GM18499 (cell line): Measurements from ENCODE around the gene ZNF212.
"Not testable (repeated sequence)": the region's sequence is repeated elsewhere in the genome, so short reads cannot be mapped to it uniquely, and the experiment has no call there.

Experiments used
- ATAC-seq: cut with Tn5 transposase; IDR thresholded peaks from one replicate; pipeline ENCODE4 v1.9.1; 2021; ENCODE audit warnings: moderate number of reproducible peaks; ENCODE audit not compliant: insufficient read depth, unreplicated experiment

ZNF212 gene

DNA sequence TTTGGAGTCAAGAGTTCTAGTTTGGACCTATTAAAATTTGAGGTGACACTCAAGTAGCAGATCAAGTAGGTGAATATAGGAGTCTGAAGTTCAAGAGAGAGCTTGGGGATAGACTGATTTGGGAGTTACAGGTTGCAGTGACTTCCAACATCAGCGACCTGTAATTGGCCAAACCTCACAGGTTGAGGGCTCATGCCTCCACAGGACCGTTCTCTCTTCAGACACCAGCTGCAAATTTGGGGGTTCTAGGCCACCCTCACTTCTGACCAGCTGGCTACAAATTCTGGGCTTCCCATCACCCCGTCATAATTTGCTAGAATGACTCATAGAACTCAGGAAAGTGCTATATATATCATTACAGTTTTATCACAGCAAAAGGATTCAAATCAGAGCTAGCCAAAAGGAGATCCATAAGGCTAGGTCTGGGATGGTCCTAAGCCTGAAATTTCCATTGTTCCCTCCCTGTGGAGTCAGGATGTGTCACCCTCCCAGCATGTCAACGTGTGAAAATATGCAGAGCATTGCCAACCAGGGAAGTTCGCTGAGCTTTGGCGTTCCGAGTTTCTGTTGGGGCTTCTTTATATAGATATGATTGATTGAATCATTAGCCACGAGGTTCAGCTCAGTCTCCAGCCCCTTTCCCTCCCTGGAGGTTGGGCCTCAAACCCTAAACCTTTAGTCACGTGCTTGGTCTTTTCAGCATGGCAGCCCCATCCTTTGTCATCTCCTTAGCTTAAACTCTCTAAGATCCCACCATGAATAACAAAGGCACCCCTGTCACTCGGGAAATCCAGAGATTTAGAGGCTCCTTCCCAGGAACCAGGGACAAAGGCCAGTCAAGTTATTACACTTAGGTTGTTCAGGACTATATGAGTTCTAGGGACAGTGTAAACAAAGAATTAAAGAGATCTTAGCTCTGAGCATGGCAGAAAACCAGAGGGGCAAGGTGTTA lies 20.7 kb upstream of the ZNF212 start:
- ATAC-seq: no peak

DNA sequence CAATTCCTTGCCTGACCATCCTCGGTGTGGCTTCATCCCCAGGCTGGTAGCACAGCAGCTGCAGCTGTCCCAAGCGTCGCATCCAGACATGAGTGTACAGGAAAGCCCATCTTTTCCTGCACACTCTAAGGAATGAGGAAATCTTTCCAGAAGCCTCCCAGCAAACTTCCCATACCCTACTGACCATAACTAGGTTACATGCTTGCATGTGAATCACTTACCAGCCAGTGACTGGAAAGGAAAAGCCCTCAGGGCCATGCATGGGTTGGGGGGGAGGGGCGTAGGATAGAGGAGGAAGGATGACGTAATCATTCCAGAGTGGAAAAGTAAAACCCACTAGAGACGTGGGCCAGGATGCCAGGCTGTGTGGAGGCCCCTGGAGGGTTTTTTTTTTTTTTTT lies 18.9 kb upstream of the ZNF212 start:
- no peak for ATAC-seq

DNA sequence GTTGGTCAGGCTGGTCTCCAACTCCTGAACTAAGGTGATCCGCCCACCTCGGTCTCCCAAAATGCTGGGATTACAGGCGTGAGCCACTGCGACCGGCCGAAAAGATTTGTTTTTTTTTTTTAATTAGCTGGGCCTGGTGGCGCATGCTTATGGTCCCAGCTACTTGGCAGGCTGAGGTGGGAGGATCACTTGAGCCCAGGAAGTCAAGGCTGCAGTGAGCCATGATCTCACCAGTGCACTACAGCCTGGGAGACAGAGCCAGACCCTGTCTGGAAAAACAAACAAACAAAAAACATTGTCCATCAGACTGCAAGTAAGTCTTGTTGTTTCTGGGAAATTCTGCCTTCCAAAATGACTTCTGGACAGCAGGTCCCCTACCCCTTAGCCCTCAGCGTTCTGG lies 16.3 kb upstream of the ZNF212 start:
- ATAC-seq: no peak

DNA sequence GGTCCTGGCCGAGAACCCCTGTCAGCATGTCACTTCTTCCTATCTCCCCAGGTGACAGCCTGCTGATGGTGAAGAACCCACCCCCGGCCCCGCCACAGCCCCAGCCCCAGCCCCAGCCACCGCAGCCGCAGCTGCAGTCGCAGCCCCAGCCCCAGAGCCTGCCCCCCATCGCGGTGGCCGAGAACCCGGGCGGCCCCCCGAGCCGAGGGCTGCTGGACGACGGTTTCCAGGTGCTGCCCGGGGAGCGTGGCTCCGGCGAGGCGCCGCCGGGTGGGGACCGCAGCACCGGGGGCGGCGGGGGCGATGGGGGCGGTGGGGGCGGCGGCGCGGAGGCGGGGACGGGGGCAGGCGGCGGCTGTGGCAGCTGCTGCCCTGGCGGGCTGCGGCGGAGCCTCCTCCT lies 15.7 kb upstream of the ZNF212 start:
- ATAC-seq: no peak

DNA sequence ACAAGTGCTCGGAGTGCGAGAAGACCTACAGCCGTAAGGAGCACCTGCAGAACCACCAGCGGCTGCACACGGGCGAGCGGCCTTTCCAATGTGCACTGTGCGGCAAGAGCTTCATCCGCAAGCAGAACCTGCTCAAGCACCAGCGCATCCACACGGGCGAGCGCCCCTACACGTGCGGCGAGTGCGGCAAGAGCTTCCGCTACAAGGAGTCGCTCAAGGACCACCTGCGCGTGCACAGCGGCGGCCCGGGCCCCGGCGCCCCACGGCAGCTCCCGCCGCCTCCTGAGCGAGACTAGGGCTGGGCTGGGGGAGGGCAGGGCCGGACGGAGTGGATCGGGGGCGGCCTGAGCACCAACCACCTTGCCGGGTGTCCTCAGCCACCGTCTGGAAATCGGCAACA lies 15.1 kb upstream of the ZNF212 start:
- no peak for ATAC-seq

DNA sequence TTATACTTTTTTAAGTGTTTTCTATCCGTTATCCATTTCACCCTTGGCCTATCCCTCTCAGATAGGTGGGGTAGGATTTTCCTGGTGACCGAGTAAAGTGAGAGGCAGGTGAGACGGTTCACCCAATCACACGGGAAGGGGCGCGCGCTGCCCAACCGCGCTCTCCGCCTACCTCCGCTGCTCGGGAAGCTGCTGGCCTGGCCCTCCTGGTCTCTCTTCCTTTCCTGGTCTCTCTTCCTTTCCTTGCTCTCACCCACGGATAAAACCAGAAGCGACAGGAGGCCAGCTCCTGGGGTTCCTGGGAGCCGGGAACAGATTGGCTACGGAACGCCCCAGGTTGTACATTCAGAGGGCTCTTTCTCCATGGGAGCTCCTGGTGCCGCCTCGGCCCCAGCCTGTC lies 14.3 kb upstream of the ZNF212 start:
- no peak for ATAC-seq

DNA sequence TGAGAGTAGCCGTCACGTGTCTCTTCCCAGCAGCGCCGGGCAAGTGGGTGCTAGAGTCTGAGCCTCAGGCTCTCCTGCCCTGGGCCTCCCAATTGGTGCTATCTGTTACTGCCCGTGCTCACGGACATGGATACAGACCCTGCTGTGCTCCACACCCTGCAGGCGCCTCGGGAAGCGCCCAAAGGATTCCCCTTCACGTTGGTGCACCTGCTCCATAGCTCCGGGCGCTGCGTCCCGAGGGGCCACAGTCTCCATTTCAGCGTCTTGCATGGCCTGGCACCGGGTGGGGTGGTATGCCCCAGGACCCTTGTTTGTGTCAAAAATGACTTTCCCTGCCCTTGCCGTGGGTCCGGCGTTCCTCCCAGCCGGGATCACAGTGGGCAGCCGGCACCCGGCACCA lies 13.8 kb upstream of the ZNF212 start:
- no peak for ATAC-seq

DNA sequence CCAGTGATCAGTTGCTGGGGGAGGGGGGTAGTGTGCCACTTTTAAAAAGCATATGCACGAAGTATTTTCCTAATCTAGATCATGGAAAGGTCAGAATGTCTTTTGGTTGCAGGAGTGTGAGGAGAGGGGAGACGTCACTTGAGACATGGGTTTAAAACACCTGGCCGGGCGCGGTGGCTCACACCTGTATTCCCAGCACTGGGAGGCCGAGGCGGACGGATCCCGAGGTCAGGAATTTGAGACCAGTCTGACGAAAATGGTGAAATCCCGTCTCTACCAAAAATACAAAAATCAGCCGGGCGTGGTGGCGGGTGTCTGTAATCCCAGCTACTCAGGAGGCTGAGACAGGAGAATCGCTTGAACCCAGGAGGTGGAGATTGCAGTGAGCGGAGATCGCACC lies 13.1 kb upstream of the ZNF212 start:
- not testable (repeated sequence) for ATAC-seq

DNA sequence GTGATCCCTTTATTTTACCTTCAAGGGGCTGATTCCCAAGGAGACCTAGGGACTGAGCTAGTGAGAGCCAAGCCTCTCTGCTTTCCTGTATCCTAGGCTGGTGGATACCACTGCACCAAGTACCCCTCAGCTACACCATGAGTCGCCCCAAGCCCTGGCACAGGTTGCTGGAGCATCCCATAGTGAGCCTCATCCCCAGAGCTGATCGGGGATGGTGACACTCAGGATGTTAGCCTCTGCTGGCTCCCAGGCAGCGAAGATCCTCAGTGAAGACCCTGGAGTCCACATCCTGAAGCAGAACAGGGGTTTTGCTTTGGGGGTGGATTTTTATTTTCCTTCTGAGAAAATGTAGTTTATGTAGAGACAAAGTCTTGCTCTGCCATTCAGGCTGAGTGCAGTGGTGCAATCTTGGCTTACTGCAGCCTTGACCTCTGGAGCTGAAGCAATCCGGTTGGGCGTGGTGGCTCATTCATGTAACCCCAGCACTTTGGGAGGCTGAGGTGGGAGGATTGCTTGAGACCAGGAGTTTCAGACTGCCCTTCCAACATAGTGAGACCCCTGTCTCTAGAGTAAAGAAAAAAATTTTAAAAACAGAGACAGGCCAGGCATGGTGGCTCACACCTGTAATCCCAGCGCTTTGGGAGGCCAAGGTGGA lies 12.5 kb upstream of the ZNF212 start:
- no peak for ATAC-seq

DNA sequence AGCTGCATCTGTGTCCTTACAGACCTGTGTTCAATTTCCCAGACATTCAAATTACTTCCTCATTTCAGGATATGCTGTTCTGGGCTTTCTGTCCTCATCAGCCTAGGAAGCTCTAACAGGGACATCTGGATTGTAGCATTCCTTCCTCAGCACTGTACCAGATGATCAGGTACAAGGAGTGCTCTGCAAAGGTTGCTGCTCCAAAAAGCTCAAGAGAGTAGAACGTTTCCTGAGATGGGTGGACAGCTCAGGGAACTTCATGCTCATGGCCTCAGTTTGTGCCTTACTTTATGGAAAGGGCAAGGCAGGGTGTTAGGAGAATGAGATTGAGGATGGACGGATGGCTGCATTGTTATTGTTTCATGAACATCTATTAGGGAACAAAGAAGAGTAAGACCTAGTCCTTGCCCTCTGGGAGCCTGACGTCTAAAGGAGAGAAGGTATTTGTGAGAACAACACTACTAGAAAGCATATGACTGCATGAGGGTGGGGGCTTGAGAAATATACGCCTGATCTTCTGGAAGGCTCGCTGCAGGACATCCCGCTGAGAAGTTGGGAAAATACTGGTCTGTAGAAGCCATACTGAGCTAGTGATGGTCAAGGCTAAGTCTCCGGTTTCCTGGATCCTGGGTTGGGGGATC lies 10.5 kb upstream of the ZNF212 start:
- ATAC-seq: no peak

DNA sequence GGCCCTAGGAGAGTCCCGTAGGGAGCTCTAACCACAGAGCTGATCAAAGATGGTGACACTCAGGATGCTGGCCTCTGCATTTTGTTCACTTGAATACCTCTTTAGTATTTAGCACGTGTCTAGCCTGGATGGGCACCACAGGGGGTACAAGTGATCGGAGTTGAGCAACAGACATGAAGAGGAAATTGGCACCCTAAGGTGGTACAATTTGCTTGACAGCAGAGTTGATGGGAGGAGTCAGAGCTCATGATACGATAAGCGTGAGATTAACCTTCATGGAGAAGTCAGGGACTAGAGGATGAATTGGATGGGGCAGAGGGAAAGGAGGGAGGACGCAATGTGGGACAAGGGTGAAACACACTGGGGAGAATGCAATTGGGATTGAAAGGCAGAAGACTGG lies 9.9 kb upstream of the ZNF212 start:
- no peak for ATAC-seq

DNA sequence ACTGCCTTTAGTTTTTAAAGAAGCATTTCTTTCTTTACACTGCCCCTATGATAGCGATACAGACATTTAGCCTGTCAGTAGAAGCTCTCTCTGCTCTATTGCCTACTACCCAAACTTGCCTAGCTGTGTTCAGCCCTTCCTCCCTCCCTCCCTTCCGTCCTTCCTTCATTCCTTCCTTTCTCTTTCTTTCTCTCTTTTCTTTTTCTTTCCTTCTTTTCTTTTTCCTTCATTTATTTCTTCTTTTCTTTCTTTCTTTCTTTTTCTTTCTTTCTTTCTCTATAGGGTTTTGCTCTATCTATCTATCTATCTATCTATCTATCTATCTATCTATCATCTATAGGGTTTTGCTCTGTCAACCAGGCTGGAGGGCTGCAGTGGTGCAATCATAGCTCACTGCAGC lies 7.1 kb upstream of the ZNF212 start:
- ATAC-seq: no peak

DNA sequence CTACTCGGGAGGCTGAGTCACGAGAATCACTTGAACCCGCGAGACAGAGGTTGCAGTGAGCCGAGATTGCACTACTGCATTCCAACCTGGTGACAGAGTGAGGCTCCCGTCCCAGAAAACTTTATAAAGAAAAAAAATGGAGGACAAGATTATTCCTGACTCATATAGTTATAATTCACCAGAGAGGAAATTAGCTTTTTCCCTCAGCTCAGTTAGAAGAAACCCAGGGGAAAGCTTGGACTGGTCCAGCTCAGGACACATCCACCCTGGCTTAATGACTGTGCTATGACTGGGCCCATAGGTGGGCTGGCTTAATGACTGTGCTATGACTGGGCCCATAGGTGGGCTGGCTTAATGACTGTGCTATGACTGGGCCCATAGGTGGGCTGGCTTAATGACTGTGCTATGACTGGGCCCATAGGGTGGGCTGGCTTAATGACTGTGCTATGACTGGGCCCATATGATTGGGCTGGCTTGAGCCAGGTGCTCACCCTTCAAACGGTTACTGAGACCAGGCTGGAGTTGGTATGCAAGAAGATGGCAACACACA lies 5.7 kb upstream of the ZNF212 start:
- not testable (repeated sequence) for ATAC-seq

DNA sequence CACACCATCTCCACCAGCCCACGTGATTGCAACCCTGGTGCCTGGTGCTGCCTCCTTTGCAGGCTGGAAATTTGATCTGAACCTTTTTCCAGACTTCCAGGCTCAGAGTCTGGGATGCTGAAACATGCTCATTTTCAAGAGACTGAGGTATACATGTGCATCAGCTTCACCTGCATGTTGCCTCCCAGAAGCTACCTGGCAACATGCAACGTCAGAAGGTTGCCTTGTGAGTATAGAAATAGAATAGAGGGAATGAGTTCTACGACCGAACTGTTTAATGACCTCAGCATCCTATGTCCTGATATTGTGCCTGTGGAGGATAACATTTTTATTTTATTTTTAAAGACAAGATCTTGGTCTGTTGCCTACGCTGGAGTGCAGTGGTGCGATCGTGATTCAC lies 1.9 kb upstream of the ZNF212 start:
- no peak for ATAC-seq

DNA sequence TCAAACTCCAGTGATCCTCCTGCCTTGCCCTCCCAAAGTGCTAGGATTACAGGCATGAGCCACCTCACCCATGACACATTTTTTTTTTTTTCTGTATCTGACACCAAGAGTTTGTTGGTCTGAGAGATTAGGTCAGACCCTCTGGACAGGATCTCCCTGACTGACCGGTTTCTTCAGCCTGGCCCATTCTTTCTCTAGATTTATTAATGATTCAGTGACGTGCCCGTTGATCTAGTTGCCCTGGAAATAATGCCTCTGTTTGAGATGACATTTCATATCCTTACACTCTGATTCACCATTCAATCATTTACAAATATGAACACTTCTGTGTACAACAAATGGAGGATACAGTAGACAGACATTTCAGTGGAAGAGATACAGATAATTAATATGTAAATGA lies 1.4 kb upstream of the ZNF212 start:
- ATAC-seq: no peak

DNA sequence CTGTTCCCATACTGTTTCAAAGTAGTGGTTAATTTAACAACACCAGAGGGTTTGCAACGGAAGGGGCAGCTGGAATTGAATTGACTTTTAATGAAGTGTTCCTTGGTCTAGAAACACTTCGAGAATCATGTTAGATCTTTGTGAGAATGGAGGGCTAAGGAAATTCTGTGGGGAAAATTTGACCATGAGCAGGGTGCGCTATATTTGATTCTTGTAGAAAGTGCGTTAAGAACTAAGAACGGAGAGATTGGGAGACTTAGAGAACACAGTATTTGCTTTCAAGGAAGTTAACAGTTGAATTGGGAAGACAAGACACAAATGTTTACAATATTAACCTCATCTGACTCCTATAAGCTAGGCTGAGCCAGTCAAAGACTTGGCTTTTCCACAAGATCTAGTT lies 1.2 kb downstream of the ZNF212 start:
- no peak for ATAC-seq

DNA sequence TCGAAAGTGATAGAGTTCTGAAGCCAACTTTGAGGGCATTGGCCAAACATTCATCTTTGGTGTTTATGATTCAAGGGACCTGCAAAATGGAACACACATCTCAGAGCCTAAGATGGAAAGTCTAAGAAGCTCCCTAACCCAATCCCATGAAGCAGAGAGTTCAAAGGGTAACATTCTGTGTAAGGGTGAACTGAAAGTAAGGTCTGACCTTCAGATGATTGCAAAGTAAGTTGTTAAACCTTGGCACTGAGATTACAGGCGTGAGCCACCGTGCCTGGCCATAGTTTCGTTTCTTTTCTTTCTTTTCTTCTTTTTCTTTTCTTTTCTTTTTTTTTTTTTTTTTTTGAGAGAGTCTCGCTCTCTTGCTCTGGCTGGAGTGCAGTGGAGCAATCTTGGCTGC lies 2.2 kb downstream of the ZNF212 start:
- no peak for ATAC-seq

DNA sequence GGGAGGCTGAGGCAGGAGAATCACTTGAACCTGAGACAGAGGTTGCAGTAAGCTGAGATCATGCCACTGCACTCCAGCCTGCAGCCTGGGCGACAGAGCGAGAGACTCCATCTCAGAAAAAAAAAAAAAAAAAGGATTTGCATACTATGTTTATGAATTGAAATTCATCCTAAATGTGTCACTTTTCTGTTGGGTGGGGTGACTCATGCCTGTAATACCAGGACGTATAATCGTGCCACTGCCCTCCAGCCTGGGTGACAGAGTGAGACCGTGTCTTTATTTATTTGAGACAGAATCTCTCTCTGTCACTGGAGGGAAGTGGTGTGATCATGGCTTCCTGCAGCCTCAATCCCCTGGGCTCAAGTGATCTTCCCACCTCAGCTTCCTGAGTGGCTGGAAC lies 5.8 kb downstream of the ZNF212 start:
- ATAC-seq: no peak

DNA sequence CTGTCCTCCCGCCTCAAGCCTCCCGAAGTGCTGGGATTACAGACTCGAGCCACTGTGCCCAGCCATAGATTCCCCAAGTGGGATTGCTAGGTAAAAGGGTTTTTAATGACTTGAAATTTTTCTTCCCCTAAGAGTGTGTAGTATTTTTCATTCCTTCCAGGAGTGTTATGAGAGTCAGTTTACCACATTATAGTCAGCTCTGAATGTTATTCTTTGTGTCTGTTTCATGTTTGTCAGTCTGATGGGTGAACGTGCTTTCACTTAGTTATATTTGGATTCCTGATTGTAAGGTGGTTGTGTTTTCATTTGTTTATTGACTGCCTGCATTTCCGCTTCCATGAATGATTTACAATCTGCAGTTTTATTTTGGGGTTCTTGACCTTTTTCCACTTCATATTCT lies 6.3 kb downstream of the ZNF212 start:
- ATAC-seq: no peak

DNA sequence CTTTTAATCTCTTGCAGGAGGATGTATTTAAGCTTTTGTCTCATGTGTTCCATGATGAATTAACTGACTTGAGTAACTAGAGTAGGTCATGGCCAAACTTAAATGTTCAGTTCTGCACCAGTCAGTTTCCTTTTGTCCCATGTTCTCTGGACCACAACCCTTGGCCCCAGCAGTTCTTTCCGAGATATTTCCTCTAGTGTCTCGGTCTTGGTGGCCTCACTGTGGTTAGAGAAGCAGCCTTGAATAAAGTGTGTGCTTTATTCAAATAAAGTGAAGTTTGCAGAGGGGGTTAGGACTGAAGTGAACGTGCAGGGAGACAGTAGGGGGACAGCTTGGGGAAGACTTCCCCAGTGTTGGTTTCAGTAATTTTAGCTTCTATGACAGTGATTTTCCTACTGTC lies 9.3 kb downstream of the ZNF212 start:
- no peak for ATAC-seq

DNA sequence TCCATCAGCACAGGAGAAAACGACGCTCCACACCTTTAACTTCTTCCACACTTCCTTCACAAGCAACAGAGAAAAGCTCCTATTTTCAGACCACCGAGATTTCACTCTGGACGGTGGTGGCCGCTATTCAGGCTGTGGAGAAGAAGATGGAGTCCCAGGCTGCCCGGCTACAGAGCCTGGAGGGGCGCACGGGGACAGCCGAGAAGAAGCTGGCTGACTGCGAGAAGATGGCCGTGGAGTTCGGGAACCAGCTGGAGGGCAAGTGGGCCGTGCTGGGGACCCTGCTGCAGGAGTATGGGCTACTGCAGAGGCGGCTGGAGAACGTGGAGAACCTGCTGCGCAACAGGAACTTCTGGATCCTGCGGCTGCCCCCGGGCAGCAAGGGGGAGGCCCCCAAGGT lies 10.7 kb downstream of the ZNF212 start:
- ATAC-seq: not testable (repeated sequence)
